ENCODE measurements around the gene SMKR1.
"Not testable (repeated sequence)": the region's sequence is repeated elsewhere in the genome, so short reads cannot be mapped to it uniquely, and the experiment has no call there.

The SMKR1 gene

GRCh38 chr7:129529643-129530042 is 27.3 kb downstream of the SMKR1 start:
- no peak for DNase-seq (ENCODE audit: low spot score)

GRCh38 chr7:129530795-129531391 is 28.6 kb downstream of the SMKR1 start:
- peak; percentile 41 for DNase-seq (ENCODE audit: low spot score)

- DNase-seq (ENCODE audit: low spot score), result no peak
These were observed 29.4 kb downstream of the SMKR1 start for GRCh38 chr7:129531721-129532120.

- DNase-seq (ENCODE audit: low spot score), result no peak
These were observed 30.0 kb downstream of the SMKR1 start for GRCh38 chr7:129532375-129532774.

GRCh38 chr7:129534558-129535274 is 32.4 kb downstream of the SMKR1 start:
- not testable (repeated sequence) for DNase-seq (ENCODE audit: low spot score)

GRCh38 chr7:129535896-129536295 is 33.6 kb downstream of the SMKR1 start:
- no peak for DNase-seq (ENCODE audit: low spot score)

GRCh38 chr7:129536323-129536722 is 34.0 kb downstream of the SMKR1 start:
- no peak for DNase-seq (ENCODE audit: low spot score)

GRCh38 chr7:129538790-129539189 is 36.5 kb downstream of the SMKR1 start:
- DNase-seq (ENCODE audit: low spot score), result no peak

GRCh38 chr7:129540340-129540739 is 38.0 kb downstream of the SMKR1 start:
- no peak for DNase-seq (ENCODE audit: low spot score)

- no peak for DNase-seq (ENCODE audit: low spot score)
These were observed 42.4 kb downstream of the SMKR1 start for GRCh38 chr7:129544700-129545099.

GRCh38 chr7:129550693-129551360 is 48.5 kb downstream of the SMKR1 start:
- DNase-seq (ENCODE audit: low spot score), result no peak

- peak; percentile 69 for DNase-seq (ENCODE audit: low spot score)
These were observed 51.6 kb downstream of the SMKR1 start for GRCh38 chr7:129553899-129554461.

GRCh38 chr7:129556607-129557133 is 54.3 kb downstream of the SMKR1 start:
- DNase-seq (ENCODE audit: low spot score), result no peak

GRCh38 chr7:129557686-129558481 is 55.6 kb downstream of the SMKR1 start:
- no peak for DNase-seq (ENCODE audit: low spot score)

- DNase-seq (ENCODE audit: low spot score), result no peak
These were observed 57.2 kb downstream of the SMKR1 start for GRCh38 chr7:129559564-129559963.

- no peak for DNase-seq (ENCODE audit: low spot score)
These were observed 58.5 kb downstream of the SMKR1 start for GRCh38 chr7:129560831-129561230.

- no peak for DNase-seq (ENCODE audit: low spot score)
These were observed 59.5 kb downstream of the SMKR1 start for GRCh38 chr7:129561677-129562359.

All from GM03348 (cell line).